NCI-H446 (cell line): Measurements from ENCODE around the gene GALE.

Source experiments
- DNase-seq, 2 experiments: peaks; one replicate each; lab custom pipeline; 2025; lab: John Stamatoyannopoulos, UW

Gene GALE

GRCh38 chr1:23751050-23751814, 49.3 kb downstream of the GALE start:
- peak; percentile 54 for DNase-seq

GRCh38 chr1:23748016-23748415, 52.5 kb downstream of the GALE start:
- DNase-seq: no peak
